Psoas muscle (tissue), 8 donors: ENCODE data around the gene TMEM255A. TPM values are rescaled to one million over a fixed set of nuclear protein-coding genes. Genes with fewer than 3 reads are reported as not detected.
"Not testable (repeated sequence)": the region's sequence is repeated elsewhere in the genome, so short reads cannot be mapped to it uniquely, and the experiment has no call there.

Experiments used
- ATAC-seq, 4 donors: fragments of 200-7000 bp; cut with Tn5 transposase; one replicate each; pipeline ENCODE4 v1.9.1; 2020; ENCODE audit warnings: moderate library complexity in 3 of 4, mild to moderate bottlenecking in 2 of 4
- DNase-seq, 2 donors: peaks; one replicate each; pipeline ENCODE4 v3.0.0-alpha.2; 2020
- H3K27ac ChIP-seq: fragments of 200-600 bp; one replicate; pipeline ENCODE4 v1.8.0; 2022
- H3K27me3 ChIP-seq, 3 donors: fragments of 200-600 bp in 1 of 3; one replicate each; pipeline versions ENCODE4 v1.6.1 to v1.8.0; 2013 to 2022; ENCODE audit warnings: low read length in 2 of 3, mild to moderate bottlenecking in 2 of 3, moderate library complexity in 1 of 3; ENCODE audit not compliant: insufficient read depth in 3 of 3
- H3K36me3 ChIP-seq, 2 donors: fragments of 200-600 bp in 1 of 2; one replicate each; pipeline versions ENCODE4 v1.6.1 to v1.8.0; 2013 to 2022; ENCODE audit warnings: low read depth in 1 of 2, mild to moderate bottlenecking in 1 of 2, moderate library complexity in 1 of 2; ENCODE audit not compliant: insufficient read depth in 1 of 2
- H3K4me1 ChIP-seq: fragments of 200-600 bp; one replicate; pipeline ENCODE4 v1.8.0; 2022
- H3K4me3 ChIP-seq: fragments of 200-600 bp; one replicate; pipeline ENCODE4 v1.8.0; 2022; ENCODE audit warnings: mild to moderate bottlenecking
- H3K9me3 ChIP-seq: fragments of 200-600 bp; one replicate; pipeline ENCODE4 v1.8.0; 2022
- CTCF ChIP-seq: fragments of 200-600 bp; IDR thresholded peaks from one replicate; pipeline ENCODE4 v1.8.0; 2022; ENCODE audit warnings: antibody characterized with exemption
- WGBS, 3 donors: extraction: QIAGEN DNeasy Blood & Tissue Kit; methylation state at CpG; one replicate each; pipeline versions ENCODE4 v1.1.6 to v1.1.7; 2013; 5-methylcytosine and 5-hydroxymethylcytosine counted together
- intact Hi-C, 2 donors: fragments of 100-400 bp; cut with DNase I; formaldehyde crosslinking; loops; one replicate each; pipeline versions ENCODE4 v1.11.0 to v1.14.2; 2022
- polyA plus RNA-seq, 3 donors: library from polyadenylated mRNA; stranded (reverse); fragments of 200-250 nt; gene quantifications; one replicate each; pipeline ENCODE4 v1.2.3, GENCODE V29; 2013
- total RNA-seq, 4 donors: library from RNA; stranded (reverse); fragmentation: NEBNext Ultra II Directional in 2 of 4; extraction: Animal tissue kit (Norgen Biotek cat#: 25700) in 2 of 4; gene quantifications; one replicate each; pipeline versions ENCODE4 v1.2.1 to v1.2.4, GENCODE V29; 2021 to 2023
- donor health status: healthy with polysubstance abuse.
- donor health status: DM: no; HTN: no; CAD: no; lungs with moderate emphysema.
- donor health status: Bipolar disorder and iron deficiency.
- donor health status: healthy.
- donor health status: DM: yes; HTN: yes; CAD: no.
- donor health status: DM: no; HTN: no; CAD: no.
- donor health status: DM: no; HTN: no; CAD: no.
- donor health status: DM: yes; HTN: yes; CAD: no.

TMEM255A gene
- total and polyA plus RNA-seq, 7 donors = 0.06 to 2.0 (median 0.27) TPM

- Histone ChIP-seq H3K27ac (peak overlapping the region; percentile 65), H3K9me3 (no peaks in the 10 kb centered on the region), H3K4me1 (no peaks in the 10 kb centered on the region), H3K4me3 (no peak overlapping the region), H3K36me3 (no peaks in the 10 kb centered on the region), H3K27me3 (no peaks in the 10 kb centered on the region)
- 50 to 60% (median 51%) methylated on average over 4 of the region's 4 CpGs for WGBS, 3 donors
- ATAC-seq (peak; percentile 77 to 96 (median 80)), DNase-seq (no peak)
- TF ChIP-seq CTCF = no peak
- intact Hi-C loops = no loop called here
These were observed 39.3 kb upstream of the TMEM255A start for GRCh38 chrX:120350450-120351138.

DNA sequence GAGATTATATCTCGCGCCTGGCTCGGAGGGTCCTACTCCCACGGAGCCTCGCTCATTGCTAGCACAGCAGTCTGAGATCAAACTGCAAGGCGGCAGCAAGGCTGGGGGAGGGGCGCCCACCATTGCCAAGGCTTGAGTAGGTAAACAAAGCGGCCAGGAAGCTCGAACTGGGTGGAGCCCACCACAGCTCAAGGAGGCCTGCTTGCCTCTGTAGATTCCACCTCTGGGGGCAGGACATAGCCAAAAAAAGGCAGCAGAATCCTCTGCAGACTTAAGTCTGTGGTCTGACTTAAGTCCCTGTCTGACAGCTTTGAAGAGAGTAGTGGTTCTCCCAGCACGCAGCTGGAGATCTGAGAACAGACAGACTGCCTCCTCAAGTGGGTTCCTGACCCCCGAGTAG is 33.3 kb upstream of the TMEM255A start:
- H3K27me3 ChIP-seq, H3K9me3 ChIP-seq, H3K36me3 ChIP-seq, intact Hi-C loops, H3K4me1 ChIP-seq, H3K27ac ChIP-seq, DNase-seq, H3K4me3 ChIP-seq, ATAC-seq: not testable (repeated sequence)
- 84 to 90% (median 89%) methylated on average over 7 to 11 of the region's 11 CpGs for WGBS, 3 donors

GRCh38 chrX:120336899-120337298 is 25.6 kb upstream of the TMEM255A start:
- ATAC-seq (no peak), DNase-seq (no peak)
- H3K36me3 ChIP-seq = no peaks in the 10 kb centered on the region
- no peak for TF ChIP-seq CTCF
- H3K4me1 ChIP-seq = no peaks in the 10 kb centered on the region
- no peak overlapping the region for H3K4me3 ChIP-seq
- intact Hi-C loops = no loop called here
- no peaks in the 10 kb centered on the region for H3K27me3 ChIP-seq
- peaks cover 31% of the 10 kb centered on the region for H3K9me3 ChIP-seq
- no peak overlapping the region for H3K27ac ChIP-seq

DNA sequence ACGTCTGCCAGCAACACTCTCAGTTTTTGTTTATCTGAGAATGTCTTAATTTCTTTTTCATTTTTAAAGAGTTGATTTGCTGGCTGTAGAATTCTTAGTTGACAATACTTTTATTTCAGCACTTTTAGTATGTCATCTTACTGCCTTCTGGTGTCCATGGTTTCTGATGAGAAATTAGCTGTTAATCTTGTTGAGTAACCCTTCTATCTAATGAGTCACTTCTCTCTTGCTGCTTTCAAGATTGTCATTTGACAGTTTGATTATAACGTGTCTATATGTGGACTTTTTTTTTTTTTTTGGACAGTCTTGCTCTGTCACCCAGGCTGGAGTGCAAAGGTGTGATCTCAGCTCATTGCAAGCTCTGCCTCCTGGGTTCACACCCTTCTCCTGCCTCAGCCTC is 24.0 kb upstream of the TMEM255A start:
- DNase-seq (no peak), ATAC-seq (no peak)
- H3K9me3 ChIP-seq = peaks cover 31% of the 10 kb centered on the region
- TF ChIP-seq CTCF = no peak
- no peaks in the 10 kb centered on the region for H3K36me3 ChIP-seq
- H3K4me1 ChIP-seq = no peaks in the 10 kb centered on the region
- no peak overlapping the region for H3K4me3 ChIP-seq
- no peak overlapping the region for H3K27ac ChIP-seq
- 69 to 88% (median 78%) methylated on average over 2 of the region's 2 CpGs for WGBS, 3 donors
- intact Hi-C loops = no loop called here
- no peaks in the 10 kb centered on the region for H3K27me3 ChIP-seq

DNA sequence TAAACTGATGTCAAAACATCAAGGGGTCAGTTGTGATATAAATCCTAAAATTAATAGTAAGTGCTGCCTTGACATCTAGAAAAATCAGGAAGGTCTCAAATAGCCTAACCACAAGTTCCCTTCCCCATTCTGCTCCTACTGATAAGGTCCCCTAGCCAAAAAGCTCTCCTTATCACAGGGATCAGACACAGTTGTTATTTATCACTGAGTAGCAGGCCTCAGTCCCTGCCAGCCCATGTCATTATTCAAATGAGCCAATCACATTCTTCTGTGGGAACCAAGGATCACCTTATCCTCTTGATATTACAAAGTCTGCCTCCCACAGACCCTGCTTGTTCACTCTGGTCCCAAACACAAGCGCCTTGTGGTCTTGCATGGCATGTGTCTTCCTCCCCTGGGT is 23.3 kb upstream of the TMEM255A start:
- no peak for TF ChIP-seq CTCF
- intact Hi-C loops = loop anchor here (5.0 kb wide), 3 partner anchors 118 to 143 kb away; no protein-coding TSS in a partner anchor
- WGBS, 3 donors = 60 to 100% (median 93%) methylated on average over 1 of the region's 1 CpG
- no peak overlapping the region for H3K27ac ChIP-seq
- H3K4me3 ChIP-seq = no peak overlapping the region
- no peak for DNase-seq
- no peaks in the 10 kb centered on the region for H3K36me3 ChIP-seq
- ATAC-seq = no peak
- H3K27me3 ChIP-seq = no peaks in the 10 kb centered on the region
- no peaks in the 10 kb centered on the region for H3K4me1 ChIP-seq
- H3K9me3 ChIP-seq = peaks cover 31% of the 10 kb centered on the region
